ENCODE data around the gene GALNT10.
A peak's percentile ranks its signal among the peaks of the same experiment; 100 is the strongest.

GALNT10 gene

DNA sequence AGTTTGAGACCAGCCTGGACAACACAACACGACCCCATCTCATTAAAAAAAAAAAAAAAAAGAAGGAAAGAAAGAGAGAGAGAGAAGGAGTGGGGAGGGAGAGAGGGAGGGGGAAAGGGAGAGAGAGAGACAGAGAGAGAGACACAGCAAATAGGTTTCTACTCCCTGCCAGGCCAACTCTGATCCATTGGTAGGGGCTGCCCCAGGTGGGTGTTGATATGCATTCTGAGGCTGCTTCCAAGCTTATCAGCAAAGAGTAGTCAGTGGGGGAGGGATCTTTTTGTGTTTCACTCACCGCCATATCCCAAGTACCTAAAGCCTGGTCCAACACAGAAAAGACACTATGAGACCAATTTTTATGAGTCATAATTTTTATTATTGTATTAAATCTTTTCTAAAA lies 198.3 kb downstream of the GALNT10 start:
- no peak for DNase-seq

DNA sequence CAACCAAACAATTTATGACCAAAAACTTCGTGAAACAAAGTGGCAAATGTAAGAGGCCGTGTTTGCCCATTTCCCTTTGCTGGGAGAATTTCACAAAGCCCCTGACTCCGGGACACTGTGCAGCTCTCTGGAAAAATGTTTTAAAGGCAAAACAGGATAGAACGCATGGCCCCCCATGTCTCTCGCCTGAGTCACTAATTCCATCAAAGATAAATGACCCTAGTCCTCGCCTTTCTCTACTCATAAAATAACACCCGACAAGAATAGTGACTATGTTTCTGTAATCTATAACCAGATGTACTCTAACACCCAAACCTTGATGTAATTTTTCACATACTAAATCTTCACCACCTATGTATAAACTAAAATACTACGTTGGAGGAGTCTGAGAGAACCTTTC lies 199.6 kb downstream of the GALNT10 start:
- DNase-seq, result no peak

- no peak for DNase-seq
Observed at GRCh38 chr5:154390746-154391359, 200.3 kb downstream of the GALNT10 start.

GRCh38 chr5:154391788-154392187 lies 201.3 kb downstream of the GALNT10 start:
- DNase-seq, result no peak

GRCh38 chr5:154393850-154394249 lies 203.3 kb downstream of the GALNT10 start:
- DNase-seq, result no peak

- DNase-seq, result no peak
Observed at GRCh38 chr5:154394307-154394706, 203.8 kb downstream of the GALNT10 start.

DNA sequence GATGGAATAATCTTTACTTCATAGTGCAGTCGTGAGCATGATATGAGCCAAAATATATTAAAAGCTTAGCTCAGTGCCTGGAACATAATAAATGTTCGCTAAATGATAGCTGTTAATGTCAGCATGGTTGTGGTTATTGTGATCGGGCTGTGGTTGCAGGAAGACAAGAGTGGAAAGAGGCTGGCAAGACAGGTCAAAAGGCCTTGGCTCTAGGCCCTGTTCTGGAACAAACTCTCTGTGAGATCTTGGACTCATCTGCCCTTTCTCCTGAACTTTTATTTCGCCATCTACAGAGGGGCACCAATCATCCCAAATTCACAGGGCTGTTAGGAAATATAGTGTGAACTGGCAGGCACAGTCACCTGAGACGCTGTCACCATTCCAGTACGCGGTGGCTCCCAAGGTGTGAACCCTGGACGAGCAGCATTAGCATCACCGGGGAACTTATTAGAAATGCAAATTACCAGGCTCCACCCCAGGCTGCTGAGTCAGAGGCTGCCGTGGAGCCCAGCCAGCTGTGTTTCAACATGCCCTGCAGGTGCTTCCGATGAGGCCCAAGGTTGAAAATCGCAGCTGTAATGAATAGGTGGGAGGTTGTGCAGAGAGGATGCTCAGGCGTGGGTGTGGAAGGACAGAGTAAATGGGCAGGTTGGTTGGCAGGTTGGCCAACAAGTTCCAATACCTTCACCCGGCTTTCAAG lies 205.0 kb downstream of the GALNT10 start:
- DNase-seq, result no peak

DNA sequence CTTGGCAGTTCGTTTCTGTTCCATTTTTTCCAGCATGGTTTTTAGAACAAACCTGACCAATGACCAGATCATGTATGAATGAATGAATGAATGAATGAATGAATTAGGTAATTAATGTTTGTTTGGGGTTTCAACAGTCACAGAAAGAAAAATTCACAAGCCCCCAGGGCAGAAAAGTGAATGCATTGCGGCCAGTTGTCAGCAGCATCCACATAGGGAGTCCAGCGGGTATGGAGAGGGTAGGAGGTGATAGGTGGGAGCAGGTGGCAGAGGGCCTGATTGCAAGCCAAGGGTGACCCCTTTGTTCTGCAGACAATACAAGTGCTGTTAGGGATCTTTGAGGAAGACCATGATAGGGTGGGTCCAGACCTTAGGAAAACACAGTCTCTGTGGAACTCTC lies 205.6 kb downstream of the GALNT10 start:
- no peak for DNase-seq

DNA sequence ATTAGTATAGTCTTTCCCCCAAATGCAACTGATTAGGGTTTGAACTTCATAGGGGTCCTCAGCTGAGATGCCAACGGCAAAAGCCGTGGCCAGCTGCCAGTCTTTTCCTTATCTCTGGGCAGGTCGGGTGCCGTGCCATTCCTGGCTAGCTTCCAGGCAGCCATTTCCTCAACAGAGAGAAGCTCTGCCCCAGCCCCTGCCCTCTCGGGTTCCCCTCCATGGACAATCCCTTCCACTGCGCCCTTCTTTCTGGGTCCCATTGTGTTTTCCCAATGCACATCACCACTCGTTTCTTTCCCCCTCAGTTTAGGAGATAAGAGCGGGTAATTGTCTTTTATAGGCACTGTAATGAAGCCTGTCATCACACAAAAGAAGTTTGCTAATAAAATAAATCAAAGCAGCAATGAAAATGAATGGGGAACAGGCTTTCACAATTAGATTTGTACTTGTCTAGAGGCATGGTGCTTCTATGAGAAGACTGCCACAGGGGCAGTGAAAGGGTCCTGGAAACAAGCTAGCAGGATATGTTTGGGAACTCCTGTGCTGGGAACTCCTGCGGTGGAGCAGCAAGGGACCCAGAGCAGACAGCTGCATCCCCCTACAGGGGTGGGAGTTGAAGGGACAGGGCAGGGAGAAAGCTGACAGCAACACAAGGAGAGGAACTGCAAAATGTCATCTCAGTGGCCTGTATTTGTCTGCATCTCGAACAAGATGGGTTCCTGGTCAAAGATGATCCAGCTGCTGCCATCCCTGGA lies 207.3 kb downstream of the GALNT10 start:
- DNase-seq, result no peak

DNA sequence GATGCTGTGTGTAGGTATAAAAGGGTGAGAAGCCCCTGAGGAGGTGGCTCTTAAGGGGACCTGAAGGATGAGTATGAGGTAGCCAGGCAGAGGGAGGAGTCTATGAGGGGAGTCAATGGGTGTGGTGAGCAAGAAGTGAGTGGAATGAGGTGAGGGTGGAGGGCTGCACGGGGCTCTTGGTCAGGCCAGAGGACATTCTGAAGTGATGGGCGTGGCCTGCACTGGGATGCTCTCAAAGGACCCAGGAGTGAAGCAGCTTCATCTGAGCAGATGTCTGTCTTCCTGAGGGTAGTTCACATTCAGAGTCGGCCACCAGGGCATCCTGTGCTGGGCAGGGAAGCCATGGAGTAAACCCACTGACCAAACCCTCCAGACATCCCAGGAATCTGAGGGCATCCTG lies 210.1 kb downstream of the GALNT10 start:
- DNase-seq, result no peak

- no peak for DNase-seq
Observed at GRCh38 chr5:154401355-154401754, 210.8 kb downstream of the GALNT10 start.

GRCh38 chr5:154401931-154402330 lies 211.4 kb downstream of the GALNT10 start:
- no peak for DNase-seq

DNA sequence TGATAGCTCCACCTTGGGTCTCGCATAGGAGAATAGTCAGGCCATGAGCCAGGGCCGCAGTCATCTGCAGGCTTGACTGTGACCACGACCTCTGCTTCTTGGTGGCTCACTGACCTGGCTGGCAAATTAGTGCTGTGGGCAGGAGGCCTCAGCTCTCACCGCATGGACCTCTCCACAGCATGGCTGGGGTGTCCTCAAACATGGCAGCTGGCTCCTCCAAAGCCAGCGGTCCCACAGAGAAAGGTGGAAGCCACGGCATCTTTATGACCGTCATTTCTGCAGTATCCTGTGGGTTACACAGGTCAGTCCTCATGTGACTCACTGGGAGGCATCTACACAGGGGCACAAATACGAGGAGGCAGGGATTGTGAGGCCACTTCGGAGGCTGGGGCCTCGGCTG lies 212.1 kb downstream of the GALNT10 start:
- no peak for DNase-seq

- no peak for DNase-seq
Observed at GRCh38 chr5:154403234-154403633, 212.7 kb downstream of the GALNT10 start.

- DNase-seq, result no peak
Observed at GRCh38 chr5:154403776-154404387, 213.3 kb downstream of the GALNT10 start.

DNA sequence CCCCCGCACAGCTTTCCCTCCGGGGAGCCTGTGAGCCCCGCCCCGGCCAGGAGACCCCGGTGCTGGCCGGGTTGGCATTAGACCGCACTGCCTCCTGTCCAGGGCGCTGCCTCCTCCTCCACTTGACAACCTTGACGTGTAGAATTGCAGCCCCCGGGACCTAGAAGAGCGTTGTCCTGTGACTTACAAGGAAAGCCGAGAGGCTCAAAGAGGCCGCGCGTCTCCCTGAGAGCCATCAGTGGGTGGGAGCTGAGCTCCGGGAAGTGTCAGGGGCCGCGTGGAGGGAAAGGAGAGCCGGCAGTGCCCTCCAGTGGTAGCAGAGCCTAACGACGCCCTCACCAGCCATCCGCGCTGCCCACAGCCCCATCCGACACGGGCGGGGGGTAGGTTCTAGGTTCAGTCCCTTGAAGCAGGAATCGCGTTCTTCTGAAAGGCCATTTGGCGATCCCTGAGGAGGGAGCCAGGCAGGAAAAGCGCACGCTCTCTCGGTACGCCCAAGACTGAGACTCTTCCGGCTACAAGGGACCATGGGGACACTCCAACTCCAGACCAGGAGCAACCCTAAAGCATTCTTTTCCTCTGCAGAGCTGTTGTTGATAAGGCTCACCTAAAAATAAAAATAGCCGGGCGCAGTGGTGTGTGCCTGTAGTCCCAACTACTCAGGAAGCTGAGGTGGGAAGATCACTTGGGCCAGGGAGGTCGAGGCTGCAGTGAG lies 214.7 kb downstream of the GALNT10 start:
- peak; percentile 88 for DNase-seq

GRCh38 chr5:154406231-154406630 lies 215.7 kb downstream of the GALNT10 start:
- no peak for DNase-seq

GRCh38 chr5:154406826-154407225 lies 216.3 kb downstream of the GALNT10 start:
- no peak for DNase-seq

- no peak for DNase-seq
Observed at GRCh38 chr5:154408811-154409210, 218.3 kb downstream of the GALNT10 start.

- DNase-seq, result no peak
Observed at GRCh38 chr5:154409230-154409840, 218.8 kb downstream of the GALNT10 start.

GRCh38 chr5:154410008-154410407 lies 219.5 kb downstream of the GALNT10 start:
- no peak for DNase-seq

- DNase-seq, result no peak
Observed at GRCh38 chr5:154410786-154411185, 220.3 kb downstream of the GALNT10 start.

- no peak for DNase-seq
Observed at GRCh38 chr5:154411338-154411737, 220.8 kb downstream of the GALNT10 start.
